HEK293T (cell line): ENCODE results near the gene DNAH1.
"Not testable (repeated sequence)": the region's sequence is repeated elsewhere in the genome, so short reads cannot be mapped to it uniquely, and the experiment has no call there.

Experiments used
- CTCF ChIA-PET: fragments of 350-600 bp; formaldehyde crosslinking; extraction: SDS; loops from one replicate; lab custom pipeline; 2021; ENCODE audit warnings: antibody characterized with exemption, inconsistent platforms; lab: Yijun Ruan, JAX
- POLR2A ChIA-PET: fragments of 350-600 bp; formaldehyde crosslinking; extraction: SDS; loops from one replicate; lab custom pipeline; 2020; ENCODE audit warnings: antibody characterized with exemption, inconsistent platforms; lab: Yijun Ruan, JAX
- DNase-seq: peaks from one replicate; pipeline ENCODE4 v3.0.0; 2012; ENCODE audit warnings: mixed read lengths; ENCODE audit errors: extremely low spot score
- ARNT ChIP-seq: fragments of 450-650 bp; IDR thresholded peaks from 2 replicates; pipeline ENCODE4 v1.6.1; 2017; ENCODE audit warnings: mild to moderate bottlenecking
- BHLHE40 ChIP-seq: fragments of 450-650 bp; IDR thresholded peaks from 2 replicates; pipeline ENCODE4 v1.6.1; 2016; ENCODE audit warnings: mild to moderate bottlenecking, moderate library complexity, borderline replicate concordance
- CTBP1 ChIP-seq: fragments of 450-650 bp; IDR thresholded peaks from 2 replicates; pipeline ENCODE4 v1.6.1; 2016; ENCODE audit warnings: borderline replicate concordance
- ELF4 ChIP-seq: fragments of 450-650 bp; IDR thresholded peaks from 2 replicates; pipeline ENCODE4 v1.6.1; 2017; ENCODE audit warnings: antibody characterized with exemption
- FOXA1 ChIP-seq: fragments of 450-650 bp; IDR thresholded peaks from 2 replicates; pipeline ENCODE4 v1.6.1; 2016; ENCODE audit warnings: mild to moderate bottlenecking
- FOXK2 ChIP-seq: fragments of 450-650 bp; IDR thresholded peaks from 2 replicates; pipeline ENCODE4 v1.6.1; 2016; ENCODE audit warnings: mild to moderate bottlenecking
- FOXM1 ChIP-seq: fragments of 450-650 bp; IDR thresholded peaks from 2 replicates; pipeline ENCODE4 v1.6.1; 2017; ENCODE audit warnings: mild to moderate bottlenecking, borderline replicate concordance
- HDGF ChIP-seq: fragments of 450-650 bp; IDR thresholded peaks from 2 replicates; pipeline ENCODE4 v1.6.1; 2017; ENCODE audit warnings: antibody characterized with exemption, borderline replicate concordance
- L3MBTL2 ChIP-seq: fragments of 450-650 bp; conservative IDR thresholded peaks from 2 replicates; pipeline ENCODE4 v1.6.1; 2016; ENCODE audit warnings: mild to moderate bottlenecking
- LEF1 ChIP-seq: fragments of 450-650 bp; IDR thresholded peaks from 2 replicates; pipeline ENCODE4 v1.6.1; 2017; ENCODE audit warnings: mild to moderate bottlenecking, borderline replicate concordance
- NFRKB ChIP-seq: fragments of 450-650 bp; IDR thresholded peaks from 2 replicates; pipeline ENCODE4 v1.6.1; 2016; ENCODE audit warnings: mild to moderate bottlenecking, moderate library complexity
- SP1 ChIP-seq: fragments of 450-650 bp; IDR thresholded peaks from 2 replicates; pipeline ENCODE4 v1.6.1; 2017
- SUZ12 ChIP-seq: fragments of 450-650 bp; IDR thresholded peaks from 2 replicates; pipeline ENCODE4 v1.6.1; 2016; ENCODE audit warnings: mild to moderate bottlenecking
- TARDBP ChIP-seq: fragments of 450-650 bp; IDR thresholded peaks from 2 replicates; pipeline ENCODE4 v1.6.1; 2016
- ZNF384 ChIP-seq: fragments of 450-650 bp; IDR thresholded peaks from 2 replicates; pipeline ENCODE4 v1.6.1; 2016
- TF ChIP-seq, protein P1 (sequence below): fragments of 450-650 bp; IDR thresholded peaks from 2 replicates; pipeline ENCODE4 v1.6.1; 2016

Gene DNAH1

DNA sequence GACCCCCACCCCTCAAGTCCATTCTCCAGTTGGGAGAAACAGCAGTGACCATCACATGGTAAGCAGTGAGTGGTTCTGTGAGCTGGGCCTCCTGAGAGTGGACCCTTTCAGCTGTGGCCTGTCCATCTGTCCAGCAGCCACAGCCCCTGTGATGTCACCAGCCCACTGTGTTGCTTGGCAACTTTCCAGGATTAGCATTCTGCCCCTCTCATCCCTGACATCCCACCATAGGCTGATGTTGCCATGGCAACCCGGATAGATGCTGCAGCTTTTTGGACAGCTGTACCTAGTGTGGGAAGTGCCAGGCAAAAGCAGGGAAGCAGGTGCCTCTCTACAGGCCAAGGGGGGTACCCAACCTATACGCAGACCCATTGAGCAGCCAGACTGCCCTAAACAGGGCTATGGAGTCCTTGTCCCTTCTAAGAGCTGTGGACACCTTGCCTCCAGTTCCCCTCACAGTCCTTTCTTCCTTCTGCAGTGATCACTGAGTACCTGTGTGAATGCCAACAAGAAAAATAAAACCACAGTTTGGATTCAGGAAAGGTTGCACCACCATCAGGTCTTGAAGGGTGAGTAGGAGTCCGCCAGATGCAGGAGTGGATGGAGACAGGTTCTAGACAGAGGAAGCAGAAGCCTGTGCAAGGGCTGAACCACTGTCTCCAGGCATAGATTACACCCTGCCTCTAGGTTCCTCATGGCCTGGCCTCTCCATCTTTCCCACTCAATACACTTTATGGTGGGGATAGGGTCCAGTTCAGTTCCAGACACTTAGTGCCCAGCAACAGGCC is at the start of gene DNAH1:
Gene DNAH1, plus strand, starts transcription at position 343 of the 788 bp plus-strand sequence. CDS start 6,124 bp downstream, outside the sequence.
- ChIA-PET POLR2A (no interaction called here), CTCF (interaction anchor here (0.6 to 1.3 kb wide), 2 partner anchors 85 to 463 kb away, joined by 3 to 4 read pairs; no protein-coding TSS in a partner anchor)
- TF ChIP-seq FOXA1 (no peak), SUZ12 (no peak), ARNT (no peak), ZNF384 (no peak), NFRKB (no peak), LEF1 (no peak), CTBP1 (no peak), FOXM1 (no peak), BHLHE40 (no peak), SP1 (no peak), HDGF (no peak), TARDBP (no peak), L3MBTL2 (no peak), FOXK2 (no peak), ELF4 (no peak)
- TF ChIP-seq, protein P1, sequence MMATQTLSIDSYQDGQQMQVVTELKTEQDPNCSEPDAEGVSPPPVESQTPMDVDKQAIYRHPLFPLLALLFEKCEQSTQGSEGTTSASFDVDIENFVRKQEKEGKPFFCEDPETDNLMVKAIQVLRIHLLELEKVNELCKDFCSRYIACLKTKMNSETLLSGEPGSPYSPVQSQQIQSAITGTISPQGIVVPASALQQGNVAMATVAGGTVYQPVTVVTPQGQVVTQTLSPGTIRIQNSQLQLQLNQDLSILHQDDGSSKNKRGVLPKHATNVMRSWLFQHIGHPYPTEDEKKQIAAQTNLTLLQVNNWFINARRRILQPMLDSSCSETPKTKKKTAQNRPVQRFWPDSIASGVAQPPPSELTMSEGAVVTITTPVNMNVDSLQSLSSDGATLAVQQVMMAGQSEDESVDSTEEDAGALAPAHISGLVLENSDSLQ: no peak
- DNase-seq: no peak

DNA sequence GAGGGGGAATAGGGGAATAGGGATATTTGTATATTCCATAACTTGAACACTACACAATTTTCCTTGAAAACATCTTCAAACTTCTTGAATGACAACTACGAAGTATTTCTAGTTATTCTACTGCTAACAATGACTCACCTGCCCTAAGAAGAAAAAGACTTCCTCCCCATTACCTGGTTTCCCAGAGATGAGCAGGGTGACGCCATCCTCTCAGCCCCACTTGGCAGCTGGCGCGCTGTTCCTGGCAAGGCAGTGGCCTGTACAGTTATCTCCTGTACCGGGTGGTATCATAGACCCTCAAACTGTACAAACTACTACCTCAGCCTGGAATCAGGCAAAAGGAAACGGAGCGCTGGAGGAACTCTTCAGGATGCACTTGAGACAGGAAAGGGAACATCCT is 48.1 kb upstream of the DNAH1 start:
- ChIA-PET CTCF (no interaction called here), POLR2A (no interaction called here)
- no peak for DNase-seq
- TF ChIP-seq ARNT: no peak
- TF ChIP-seq ELF4: no peak
- TF ChIP-seq, protein P1: no peak
- TF ChIP-seq SUZ12: no peak
- no peak for TF ChIP-seq FOXK2
- TF ChIP-seq FOXM1: no peak
- TF ChIP-seq TARDBP: no peak
- TF ChIP-seq SP1: no peak
- no peak for TF ChIP-seq LEF1
- no peak for TF ChIP-seq ZNF384
- TF ChIP-seq FOXA1: no peak
- TF ChIP-seq CTBP1: no peak
- no peak for TF ChIP-seq L3MBTL2
- no peak for TF ChIP-seq NFRKB
- no peak for TF ChIP-seq HDGF
- TF ChIP-seq BHLHE40: no peak

DNA sequence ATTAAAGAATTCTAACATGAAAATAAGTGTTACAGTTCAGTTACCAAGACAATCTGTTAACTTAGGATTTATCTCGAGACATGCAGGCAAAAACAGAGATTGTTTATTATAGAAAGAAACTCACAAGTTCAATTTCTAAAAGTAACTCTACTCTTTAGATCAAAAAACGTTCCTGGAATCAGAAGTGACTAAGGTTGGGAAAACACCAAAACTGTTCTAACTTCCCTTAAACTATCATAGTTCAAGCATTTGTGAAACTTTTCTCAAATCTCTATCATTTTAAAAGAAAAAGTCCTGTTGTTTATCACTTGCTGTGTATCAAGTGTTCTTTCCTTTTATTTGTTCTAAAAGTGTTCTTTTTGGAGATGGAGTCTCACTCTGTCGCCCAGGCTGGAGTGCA is 46.3 kb upstream of the DNAH1 start:
- CTCF ChIA-PET: no interaction called here

DNA sequence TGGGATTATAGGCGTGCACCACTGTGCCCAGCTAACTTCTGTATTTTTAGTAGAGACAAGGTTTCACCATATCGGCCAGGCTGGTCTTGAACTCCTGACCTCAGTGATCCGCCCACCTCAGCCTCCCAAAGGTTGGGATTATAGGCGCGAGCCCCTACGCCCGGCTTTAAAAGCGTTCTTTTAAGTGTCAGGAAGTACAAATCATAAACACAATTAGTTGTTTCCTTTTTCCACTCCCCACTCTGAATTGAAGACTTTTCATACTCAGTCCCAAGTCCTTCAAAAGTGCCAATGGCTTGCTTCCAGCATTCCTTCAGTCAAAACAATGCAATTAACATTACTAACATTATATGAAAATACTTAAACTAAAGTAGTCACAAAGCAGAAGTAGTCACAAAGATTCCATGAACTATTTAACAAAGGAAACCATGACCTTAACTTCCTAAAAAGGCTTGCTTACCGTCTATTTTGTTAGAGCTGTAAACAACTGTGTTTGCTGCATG is 45.8 kb upstream of the DNAH1 start:
- TF ChIP-seq SUZ12: no peak
- CTCF ChIA-PET: no interaction called here
- POLR2A ChIA-PET: interaction anchor here (1.2 kb wide), 1 partner anchor 9 kb away, joined by 3 read pairs; no protein-coding TSS in a partner anchor
- no peak for DNase-seq

More for the DNA sequence above, 46.3 kb upstream of the DNAH1 start:
- no peak for TF ChIP-seq FOXK2
- TF ChIP-seq SP1: no peak
- no peak for TF ChIP-seq HDGF
- no peak for TF ChIP-seq L3MBTL2
- TF ChIP-seq NFRKB: no peak
- TF ChIP-seq TARDBP: no peak
- no peak for TF ChIP-seq CTBP1
- TF ChIP-seq LEF1: no peak
- no peak for TF ChIP-seq ARNT
- TF ChIP-seq, protein P1: no peak
- TF ChIP-seq ZNF384: no peak
- TF ChIP-seq FOXM1: no peak
- no peak for TF ChIP-seq FOXA1
- POLR2A ChIA-PET: no interaction called here
- DNase-seq: no peak

DNA sequence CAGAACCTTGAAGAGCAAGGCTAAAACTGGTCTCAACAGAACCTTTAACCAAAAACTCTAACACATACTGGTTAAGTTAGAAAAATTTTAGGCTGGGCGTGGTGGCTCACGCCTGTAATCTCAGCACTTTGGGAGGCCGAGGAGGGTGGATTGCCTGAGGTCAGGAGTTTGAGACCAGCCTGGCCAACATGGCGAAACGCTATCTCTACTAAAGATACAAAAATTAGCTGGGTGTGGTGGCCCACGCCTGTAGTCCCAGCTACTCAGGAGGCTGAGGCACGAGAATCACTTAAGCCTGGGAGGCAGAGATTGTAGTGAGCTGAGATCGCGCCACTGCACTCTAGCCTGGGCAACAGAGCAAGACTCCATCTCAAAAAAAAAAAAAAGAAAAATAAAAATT is 43.9 kb upstream of the DNAH1 start:
- DNase-seq, POLR2A ChIA-PET: not testable (repeated sequence)
- CTCF ChIA-PET: interaction anchor here (0.7 kb wide), 1 partner anchor 68 kb away, joined by 3 read pairs; no protein-coding TSS in a partner anchor

DNA sequence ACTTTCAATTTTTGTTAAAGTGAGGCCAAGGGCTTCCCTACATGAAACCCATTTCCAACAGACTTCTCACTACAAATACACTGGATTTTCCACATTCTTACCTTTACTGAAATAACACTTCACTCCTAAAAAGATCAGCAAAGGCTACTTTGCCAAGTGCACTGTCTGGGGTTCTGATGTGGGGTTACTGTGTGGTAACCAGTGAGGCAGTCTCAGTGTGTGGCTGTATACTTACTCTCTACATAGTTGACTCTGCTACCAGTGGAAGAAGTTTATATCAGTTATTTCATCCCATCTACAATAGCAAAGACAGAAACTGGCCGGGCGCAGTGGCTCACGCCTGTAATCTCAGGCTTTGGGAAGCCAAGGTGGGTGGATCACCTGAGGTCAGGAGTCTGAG is 43.3 kb upstream of the DNAH1 start:
- CTCF ChIA-PET: no interaction called here

DNA sequence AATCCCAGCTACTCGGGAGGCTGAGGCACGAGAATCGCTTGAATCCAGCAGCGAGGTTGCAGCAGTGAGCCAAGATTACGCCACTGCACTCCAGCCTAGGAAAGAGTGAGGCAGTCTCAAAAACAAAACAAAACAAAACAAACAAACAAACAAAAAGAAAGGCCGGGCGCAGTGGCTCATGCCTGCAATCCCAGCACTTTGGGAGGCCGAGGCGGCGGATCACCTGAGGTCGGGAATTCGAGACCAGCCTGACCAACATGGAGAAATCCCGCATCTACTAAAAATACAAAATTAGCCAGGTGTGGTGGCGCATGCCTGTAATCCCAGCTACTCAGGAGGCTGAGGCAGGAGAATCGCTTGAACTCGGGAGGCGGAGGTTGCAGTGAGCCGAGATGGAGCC is 41.3 kb upstream of the DNAH1 start:
- POLR2A ChIA-PET, CTCF ChIA-PET, DNase-seq: not testable (repeated sequence)

More for the DNA sequence above, 43.3 kb upstream of the DNAH1 start:
- DNase-seq: no peak
- no peak for TF ChIP-seq FOXA1
- no peak for TF ChIP-seq SUZ12
- no peak for TF ChIP-seq FOXK2
- no peak for TF ChIP-seq CTBP1
- no peak for TF ChIP-seq L3MBTL2
- TF ChIP-seq NFRKB: no peak
- no peak for TF ChIP-seq ZNF384
- TF ChIP-seq, protein P1: no peak
- TF ChIP-seq SP1: no peak
- no peak for TF ChIP-seq HDGF
- TF ChIP-seq FOXM1: no peak
- POLR2A ChIA-PET: no interaction called here
